GM21723 (cell line): ENCODE data around the gene LELP1.
A peak's percentile ranks its signal among the peaks of the same experiment; 100 is the strongest.
"Not testable (repeated sequence)": the region's sequence is repeated elsewhere in the genome, so short reads cannot be mapped to it uniquely, and the experiment has no call there.

Experiments used
- ATAC-seq: cut with Tn5 transposase; IDR thresholded peaks from one replicate; pipeline ENCODE4 v1.9.1; 2021; ENCODE audit warnings: mild to moderate bottlenecking, moderate library complexity; ENCODE audit not compliant: unreplicated experiment

The LELP1 gene

DNA sequence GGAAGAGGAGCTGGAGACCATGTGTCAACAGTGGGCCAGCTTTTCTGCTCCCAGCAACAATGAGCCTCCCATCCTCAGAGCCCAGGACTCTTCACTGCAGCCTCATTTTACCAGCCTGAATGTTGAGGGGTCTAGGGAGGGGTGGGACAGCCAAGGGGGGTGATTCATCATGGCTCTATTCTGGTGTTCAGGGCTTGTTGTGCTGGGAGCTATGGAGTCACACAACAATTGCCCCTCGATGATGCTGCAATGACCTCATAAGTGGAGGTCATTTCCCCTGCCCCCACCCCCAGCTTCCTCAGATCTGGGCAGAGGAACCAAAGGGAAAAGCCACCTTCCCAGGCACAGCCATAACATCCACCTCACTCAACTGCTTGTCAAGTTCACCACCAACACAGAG, at the start of gene LELP1:
Gene LELP1 (plus strand): TSS at position 301 of the 400 bp plus-strand sequence. CDS start 1,278 bp downstream, outside the sequence.
- no peak for ATAC-seq

DNA sequence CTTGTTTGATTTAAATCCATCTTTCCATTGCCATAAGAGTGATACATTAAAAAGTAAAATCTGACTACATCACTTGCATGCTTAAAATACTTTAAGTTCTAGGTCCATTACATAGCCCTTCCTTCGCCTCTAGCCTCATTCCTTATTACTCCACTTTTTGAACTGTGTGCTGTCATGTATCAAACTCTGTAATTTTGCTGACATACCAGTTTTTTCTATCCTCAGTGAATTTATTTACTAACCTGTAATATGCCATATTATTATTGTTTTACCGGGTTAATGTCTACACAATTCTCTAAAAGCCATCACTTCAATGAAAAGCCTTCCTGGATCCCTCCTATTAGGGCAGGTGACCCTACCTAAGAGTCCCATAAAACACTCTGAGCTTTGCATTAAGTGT, 47.7 kb upstream of the LELP1 start:
- no peak for ATAC-seq

DNA sequence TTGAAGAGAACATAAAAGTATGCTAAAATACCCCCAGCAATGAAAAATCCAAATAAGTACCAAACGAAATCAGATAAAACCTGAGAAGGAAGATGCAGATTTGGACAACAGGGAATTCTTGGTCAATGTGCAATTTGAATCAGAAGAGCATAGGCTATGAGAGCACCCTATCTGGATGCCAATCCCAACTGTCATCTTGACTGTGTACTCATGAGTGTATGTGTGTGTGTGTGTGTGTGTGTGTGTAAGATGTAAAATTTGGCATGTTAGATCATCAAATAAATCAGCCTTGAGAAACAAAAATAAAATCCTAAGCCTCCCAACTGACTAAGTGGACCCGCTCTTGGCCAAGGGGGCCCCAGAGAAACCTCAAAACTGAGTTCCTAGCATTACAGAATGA, 34.5 kb upstream of the LELP1 start:
- ATAC-seq = no peak

DNA sequence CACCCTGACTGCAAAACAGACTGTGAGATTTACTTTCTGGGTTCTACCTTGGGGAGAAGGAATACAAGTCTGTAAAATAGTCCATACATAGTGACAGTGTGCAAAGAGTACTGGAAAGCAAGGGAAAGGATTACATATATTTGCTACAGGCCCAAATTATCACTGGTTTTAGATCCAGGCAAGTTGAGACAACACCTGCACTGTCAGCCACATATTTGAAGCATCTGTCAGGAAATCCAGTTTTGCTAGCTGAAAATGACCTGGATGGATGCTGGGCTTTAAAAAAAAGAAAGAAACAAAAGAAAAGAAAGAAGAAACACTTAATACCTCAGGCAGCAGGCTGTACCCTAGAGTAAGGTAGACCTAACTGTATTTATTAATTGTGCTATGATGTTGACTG, 28.6 kb upstream of the LELP1 start:
- no peak for ATAC-seq

DNA sequence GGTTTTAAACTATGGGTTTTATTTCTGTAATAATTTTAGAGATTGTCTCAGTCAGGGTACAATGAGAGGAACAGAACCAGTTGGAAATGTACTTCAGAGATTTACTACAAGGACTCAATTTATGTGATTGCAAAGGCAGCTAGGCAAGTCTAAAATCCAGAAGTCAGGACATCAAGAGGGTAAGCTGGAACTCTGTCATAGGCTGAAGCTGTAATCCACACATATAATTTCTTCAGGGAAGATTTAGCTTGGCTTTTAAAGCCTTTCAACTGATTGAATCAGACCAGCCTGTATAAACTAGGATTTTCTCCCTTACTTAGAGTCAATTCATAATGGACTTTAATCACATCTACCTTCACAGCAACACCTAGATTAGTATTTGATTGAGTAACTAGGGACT, 24.3 kb upstream of the LELP1 start:
- no peak for ATAC-seq

DNA sequence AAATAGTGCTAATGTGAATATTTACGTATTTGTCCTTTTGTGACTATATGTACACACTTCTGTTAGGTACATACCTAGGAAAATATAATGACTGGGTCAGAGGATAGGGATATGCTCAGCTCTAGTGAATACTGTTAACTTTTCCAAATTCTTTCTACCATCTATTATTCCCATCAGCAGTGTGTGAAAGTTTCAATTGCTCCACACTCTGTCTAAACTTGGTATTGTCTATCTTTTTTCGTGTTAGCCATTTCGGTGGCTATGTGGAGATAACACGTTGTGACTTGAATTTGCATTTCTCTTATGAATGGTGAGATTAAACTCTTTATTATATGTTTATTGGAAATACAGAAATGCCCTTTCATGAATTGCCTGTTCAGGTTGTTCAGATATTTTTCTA, 22.7 kb upstream of the LELP1 start:
- no peak for ATAC-seq

DNA sequence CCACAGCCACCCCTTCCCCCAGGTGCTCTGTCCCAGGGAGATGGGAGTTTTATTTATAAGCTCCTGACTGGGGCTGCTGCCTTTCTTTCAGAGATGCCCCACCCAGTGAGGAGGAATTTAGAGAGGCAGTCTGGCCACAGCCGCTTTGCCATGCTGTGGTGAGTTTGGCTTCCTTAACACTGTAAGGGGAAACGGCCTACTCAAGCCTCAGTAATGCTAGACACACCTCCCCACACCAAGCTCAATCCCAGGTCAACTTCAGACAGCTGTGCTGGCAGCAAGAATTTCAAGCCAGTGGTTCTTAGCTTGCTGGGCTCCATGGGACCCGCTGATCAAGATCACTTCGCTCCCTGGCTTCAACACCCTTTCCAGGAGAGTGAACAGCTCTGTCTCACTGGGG, 14.9 kb upstream of the LELP1 start:
- ATAC-seq = not testable (repeated sequence)

DNA sequence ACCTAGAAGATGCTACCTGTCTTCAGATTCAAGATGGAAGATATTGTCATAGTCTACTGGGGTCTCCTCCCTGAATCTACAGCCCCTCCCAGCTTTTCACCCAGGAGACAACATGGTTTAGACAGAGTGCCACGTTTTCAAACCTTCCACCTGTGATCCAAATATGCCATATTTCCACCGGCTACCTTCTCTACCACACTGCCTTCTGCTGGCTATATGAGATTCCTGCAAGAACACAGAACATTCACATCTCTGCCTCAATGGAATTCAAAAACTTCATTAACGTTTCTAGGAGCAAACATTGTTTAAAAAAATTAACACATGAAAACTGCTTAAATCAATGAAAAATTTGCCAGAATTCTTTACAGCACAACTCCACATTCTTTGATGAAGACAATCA, 12.9 kb upstream of the LELP1 start:
- ATAC-seq = no peak

DNA sequence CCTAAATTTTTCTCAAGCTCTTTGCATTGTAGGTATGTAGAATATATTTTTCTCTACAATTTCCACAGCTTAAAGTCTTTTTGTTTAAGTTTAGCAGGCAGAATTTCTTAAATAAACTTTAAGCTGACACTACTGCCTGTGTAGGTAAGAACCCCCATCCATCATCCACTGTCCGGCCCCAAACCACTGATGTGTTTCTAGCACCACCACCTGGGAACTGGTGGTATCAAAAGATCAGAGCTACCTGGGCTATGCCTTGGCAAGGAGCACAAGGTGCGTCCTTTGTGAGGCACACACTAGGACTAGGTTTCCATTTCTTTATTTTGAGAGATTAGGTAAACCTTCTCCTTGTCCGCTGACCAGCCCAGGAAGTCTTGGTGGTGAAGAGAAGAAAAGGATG, 10.5 kb upstream of the LELP1 start:
- ATAC-seq = no peak

DNA sequence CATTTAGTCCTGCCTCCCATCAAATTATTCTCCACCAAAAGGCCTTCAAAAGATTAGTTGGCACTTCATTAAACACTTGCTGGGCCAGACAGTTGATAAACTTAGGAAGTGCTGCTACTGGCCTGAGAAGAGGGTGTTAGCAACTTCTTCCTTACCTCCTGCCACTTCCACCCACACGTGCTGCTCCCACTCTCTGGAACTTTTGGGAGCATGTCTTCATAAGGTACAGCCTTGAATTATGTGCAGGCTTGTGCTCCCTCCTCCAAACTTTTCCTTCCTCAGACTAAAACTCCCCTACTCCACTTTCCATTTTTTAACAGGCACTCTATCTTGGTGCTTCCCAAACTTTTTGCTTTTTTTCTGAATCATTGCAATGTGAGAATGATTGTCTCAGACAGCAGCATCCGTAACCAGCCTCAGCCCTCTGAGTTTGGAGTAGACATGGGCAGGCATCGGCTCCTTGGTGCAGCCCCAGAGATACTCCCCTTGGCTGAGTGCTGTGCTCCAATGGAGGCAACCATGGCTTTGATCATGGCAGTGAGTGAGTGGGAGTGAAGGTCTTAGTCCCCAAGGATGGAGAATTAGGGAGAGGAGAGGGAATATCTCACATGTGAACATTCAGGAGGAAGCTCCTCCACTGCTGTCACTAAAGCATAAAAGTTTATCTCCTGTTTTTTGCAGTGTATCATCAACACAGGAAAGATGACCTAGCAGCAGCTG, 8.7 kb upstream of the LELP1 start:
- ATAC-seq = no peak

DNA sequence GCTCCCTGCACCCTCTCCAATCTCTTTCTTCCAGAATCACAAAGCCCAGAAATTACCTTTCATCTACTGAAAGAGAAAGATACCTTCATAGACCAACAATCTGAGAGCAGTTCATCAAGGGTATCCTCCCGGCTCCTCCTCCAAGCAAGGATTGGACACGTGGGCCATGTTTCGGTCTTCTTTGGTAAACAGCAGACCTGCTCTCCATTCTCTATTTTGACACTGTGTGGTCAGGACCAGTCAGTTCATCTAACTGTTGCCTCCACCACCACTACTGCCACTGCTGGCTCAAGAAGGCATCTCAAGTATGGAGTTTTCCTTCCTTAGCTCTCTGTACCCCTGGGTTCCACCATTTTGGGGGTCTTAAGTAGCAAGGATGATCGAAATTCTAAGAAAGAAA, 8.0 kb upstream of the LELP1 start:
- no peak for ATAC-seq

DNA sequence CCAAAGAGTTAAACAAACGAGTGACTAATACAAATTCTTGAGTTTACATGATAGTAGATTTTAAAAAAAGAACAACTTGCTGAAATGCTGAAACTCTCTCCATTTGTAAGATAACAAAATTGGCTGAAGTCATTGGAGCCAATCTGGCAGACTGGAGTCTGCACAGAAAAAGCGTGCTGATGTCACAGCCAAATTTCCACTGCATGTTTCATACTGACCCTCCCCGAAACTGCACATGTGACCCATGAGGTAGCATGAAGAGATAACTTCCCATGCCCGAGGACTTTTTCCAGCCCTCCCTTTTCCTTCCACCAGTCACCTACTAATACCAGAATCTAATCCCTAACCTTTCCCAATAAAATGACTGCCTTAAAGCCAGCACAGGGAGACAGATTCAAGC, 1.2 kb upstream of the LELP1 start:
- ATAC-seq = no peak

DNA sequence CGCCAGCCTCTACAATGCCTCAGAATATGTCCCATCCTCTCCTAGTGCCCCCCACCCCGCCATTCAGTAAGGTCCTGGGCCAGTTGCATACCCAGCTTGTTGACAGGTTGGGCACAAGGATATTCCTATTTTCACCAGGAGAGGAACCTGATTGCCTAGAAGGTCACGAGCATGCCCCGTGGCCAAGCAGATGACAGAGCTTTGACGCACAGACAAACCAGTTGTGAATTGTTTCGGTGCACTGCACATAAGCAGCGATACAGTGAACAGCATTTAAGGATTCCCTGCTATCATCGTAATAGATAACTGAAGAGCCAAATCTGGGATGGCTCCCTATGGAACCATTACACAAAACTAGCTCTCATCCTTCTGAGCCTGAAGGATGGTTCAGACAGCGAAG, 3.4 kb downstream of the LELP1 start:
- no peak for ATAC-seq

DNA sequence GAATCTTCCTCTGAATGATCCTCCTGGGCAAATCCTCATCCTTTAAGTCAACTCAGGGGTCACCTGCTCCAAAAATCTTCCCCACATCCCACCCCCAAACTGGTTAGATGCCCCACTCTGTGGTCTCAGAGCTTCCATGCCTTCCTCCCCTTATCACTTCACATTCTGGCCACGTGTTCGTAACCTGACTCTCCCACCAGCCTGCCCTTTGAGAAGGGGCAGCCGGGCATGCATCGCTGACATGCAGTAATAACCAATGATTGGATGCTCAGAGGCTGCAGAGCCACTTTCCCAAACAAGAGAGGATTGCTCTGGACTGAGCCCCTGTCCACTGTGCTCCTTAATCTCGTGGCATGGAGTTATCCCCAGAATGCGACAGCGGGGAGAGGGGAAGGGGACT, 7.0 kb downstream of the LELP1 start:
- no peak for ATAC-seq

DNA sequence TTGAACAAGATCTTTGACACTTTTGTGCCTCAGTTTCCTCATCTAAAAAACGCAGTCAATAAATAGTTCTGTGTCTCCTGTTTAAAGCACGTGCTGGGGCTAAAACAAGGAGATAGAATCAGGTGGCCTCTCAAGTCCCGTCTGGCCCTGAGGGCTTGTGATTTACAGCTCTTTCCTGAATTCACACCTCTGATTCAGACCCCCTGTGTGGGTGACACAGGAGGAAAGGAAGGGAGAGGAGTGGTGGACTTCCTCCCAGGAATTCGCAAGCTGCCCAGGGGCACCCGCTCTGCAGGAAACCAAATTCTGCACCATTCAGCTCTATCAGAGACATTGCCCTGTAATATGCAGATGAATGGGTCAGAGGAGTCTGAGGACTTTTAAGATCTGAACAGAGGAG, 9.0 kb downstream of the LELP1 start:
- no peak for ATAC-seq

DNA sequence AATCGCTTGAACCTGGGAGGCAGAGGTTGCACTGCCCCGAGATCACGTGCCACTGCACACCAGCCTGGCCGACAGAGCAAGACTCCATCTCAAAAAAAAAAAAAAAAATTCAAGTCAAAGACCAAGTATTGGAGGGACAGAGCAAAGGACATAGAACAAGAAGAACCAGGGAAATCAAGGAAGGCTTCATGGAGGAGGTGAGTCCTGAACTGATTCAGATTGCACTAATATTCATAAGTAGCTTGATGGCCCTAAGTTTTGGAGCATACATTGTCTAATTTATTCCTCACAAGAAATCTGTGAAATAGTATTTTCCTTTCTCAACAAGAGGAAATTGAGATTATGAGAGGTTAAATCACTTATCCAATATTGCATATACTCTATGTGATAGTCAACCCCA, 10.3 kb downstream of the LELP1 start:
- ATAC-seq = no peak

DNA sequence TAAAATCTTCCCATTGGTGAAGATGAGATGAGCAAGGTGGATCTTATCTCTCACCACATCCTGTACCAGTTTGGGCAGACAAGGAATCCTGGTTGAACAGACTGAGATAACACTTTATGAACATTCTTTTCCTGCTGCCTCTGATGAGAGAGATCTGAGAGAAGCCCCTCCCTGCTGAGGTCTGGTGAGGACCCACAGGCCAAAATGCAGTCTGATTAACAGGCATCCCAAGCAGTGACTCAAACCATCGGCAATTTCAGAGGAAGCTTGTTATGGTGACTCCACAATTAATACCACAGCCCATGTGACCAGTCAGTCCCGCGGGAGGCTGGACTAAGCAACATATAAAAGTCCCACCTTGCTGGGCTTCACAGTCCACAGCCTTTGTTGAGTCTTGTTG, 14.0 kb downstream of the LELP1 start, which contains the start of gene PRR9:
Gene PRR9 (plus strand): TSS at position 373 of the 400 bp plus-strand sequence. CDS start 561 bp downstream, outside the sequence.
- no peak for ATAC-seq

DNA sequence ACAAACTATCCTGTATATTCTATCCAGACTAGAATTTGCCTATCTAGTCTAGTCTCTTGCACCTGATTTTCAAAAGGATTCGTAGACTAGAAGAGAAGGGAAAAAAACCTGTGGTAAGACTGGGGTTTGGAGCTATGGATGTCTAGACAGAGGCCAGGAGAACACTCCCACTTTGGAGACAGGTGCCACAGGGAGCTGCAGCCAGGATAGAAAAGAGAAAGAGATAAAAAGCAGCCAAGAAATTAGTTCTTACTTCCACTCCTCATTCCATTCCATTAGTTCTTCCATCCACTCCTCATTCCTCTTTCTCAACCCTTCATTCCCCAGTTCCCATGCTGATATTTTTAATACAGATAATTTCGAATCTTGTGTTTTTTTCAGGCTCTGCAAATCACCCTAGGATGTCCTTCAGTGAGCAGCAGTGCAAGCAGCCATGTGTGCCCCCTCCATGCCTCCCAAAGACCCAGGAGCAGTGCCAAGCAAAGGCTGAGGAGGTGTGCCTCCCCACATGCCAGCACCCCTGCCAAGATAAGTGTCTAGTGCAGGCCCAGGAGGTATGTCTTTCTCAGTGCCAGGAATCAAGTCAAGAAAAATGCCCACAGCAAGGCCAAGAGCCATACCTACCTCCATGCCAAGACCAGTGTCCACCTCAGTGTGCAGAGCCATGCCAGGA, 14.7 kb downstream of the LELP1 start:
- no peak for ATAC-seq

DNA sequence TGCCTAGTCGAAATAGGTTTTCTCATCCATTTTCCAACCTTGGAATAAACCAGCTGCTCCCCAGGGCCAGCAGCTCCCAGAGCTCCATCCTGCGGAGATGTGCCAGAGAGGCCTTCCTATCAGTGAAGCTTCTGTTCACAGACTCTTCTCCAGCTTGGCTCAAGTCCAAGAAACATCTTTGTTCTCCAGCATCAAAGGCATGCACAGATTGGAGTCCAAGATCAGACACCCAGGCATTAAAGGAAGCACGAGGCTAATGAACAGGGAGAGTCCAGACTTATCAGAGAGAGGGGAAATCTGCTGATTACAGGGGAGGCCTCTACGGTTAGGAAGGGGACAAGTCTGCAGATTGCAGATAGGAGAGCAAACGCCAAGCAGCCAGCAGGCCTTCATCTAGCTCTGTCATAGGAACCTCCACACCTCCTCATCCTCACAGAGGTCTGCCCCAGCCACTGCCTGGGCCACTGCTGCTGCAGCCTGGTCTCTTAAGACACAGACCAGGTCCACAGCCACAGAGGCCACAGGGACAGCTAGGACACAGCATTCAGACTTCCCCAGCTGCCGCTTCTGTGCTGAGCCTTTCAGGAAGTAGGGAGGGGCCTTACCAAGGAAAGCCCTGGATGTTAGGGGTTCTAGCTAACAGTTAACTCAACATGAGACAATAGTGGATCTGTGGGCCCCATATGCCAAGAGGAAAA, 17.5 kb downstream of the LELP1 start:
- ATAC-seq = no peak

DNA sequence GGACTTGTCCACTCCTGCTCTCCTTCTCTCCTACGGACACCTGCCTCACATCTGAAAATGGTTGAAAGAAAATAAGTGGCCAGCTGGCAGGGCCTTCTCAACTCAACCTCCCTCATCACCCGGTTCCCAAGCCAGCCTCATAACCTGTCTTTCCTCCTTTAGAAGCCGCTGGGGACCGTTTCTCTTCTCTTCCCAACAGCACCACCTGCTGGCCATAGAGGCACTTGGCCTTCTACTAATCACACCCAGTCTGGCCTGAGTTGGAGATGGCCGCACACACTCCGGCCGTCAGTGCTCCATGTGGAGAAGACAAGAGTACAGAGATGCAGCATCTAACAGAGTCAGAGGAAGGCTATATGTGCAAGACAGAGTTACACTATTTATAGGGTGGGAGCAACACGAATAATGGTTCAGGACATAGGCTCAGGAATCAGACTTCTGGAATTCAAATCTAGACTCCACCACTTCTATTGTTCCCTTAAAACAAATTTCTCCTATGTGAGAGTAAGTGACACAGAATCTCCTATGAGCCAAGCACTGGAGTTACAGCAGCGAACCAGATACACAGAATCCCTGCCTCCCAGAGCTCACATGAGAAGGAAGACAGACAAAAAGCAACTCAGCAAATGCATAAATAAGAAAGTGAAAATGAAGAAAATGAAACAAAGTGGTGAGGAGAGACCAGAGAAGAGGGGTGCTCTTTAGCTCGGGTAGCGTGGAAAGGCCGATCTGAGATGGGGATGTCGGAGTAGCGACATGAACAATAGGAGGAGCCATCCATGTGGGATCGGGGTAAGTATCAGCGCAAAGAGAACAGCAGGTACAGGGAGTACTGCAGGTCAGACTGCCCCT, 20.0 kb downstream of the LELP1 start:
- ATAC-seq = peak; percentile 69

DNA sequence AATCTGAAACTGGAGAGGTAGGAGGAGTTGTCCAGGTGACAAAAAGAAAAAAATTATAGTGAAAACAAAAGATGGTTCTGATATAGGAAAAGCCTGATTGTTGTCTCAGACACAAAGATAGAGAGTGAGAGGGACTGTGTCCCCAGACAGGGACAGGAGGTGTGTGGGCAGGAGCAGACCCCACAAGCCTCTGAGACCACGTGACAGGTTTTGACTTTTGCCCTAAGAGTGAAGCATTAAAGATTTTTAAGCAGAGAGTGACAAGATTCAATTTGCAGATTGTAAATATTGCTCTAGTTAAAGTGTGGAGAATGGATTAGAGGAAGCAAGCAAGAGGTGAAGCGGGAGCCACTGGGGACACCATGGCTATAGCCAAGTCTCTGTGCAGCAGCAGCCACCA, 24.6 kb downstream of the LELP1 start:
- no peak for ATAC-seq
